Measurements from ENCODE around the gene SRP54. TPM values are rescaled to one million over a fixed set of nuclear protein-coding genes. Genes with fewer than 3 reads are reported as not detected.
A peak's percentile ranks its signal among the peaks of the same experiment; 100 is the strongest.

SRP54 gene
- total and polyA plus RNA-seq, 2 of the 8 experiments (the other 6 are each of a cell fraction or from before 2014, with no cell fraction given): 19.7 to 60.0 TPM

- Histone ChIP-seq H3K4ac (replicated peaks; ENCODE audit: insufficient read length, low read depth, low read length) (no peak overlapping the region), H2AFZ (ENCODE audit: low read length) (no peak overlapping the region), H3K23ac (ENCODE audit: insufficient read length) (no peak overlapping the region), H3K36me3 (ENCODE audit: control insufficient read depth in 2 of 4, insufficient read depth in 4 of 4, low read length in 3 of 4) (no peaks in the 10 kb centered on the region), H3K14ac (ENCODE audit: insufficient read length) (no peak overlapping the region), H2BK5ac (ENCODE audit: low read depth, low read length) (no peak overlapping the region), H2BK15ac (ENCODE audit: low read length) (no peak overlapping the region), H3K27me3 (replicated peaks in 1 of 4; ENCODE audit: control insufficient read depth in 3 of 4, extremely low read depth in 1 of 4, insufficient read depth in 3 of 4, low read length in 3 of 4) (no peaks in the 10 kb centered on the region), H3K9ac (replicated peaks in 1 of 4; ENCODE audit: extremely low read depth in 1 of 4, low read depth in 3 of 4, low read length in 3 of 4) (no peak overlapping the region), H3K18ac (ENCODE audit: extremely low read depth, low read length) (no peak overlapping the region), H3K79me2 (ENCODE audit: control insufficient read depth in 1 of 2, insufficient read depth in 2 of 2, low read length in 2 of 2) (no peaks in the 10 kb centered on the region), H3K4me3 (ENCODE audit: extremely low read depth in 1 of 4, insufficient read depth in 2 of 4, low read depth in 3 of 4, low read length in 4 of 4) (no peak overlapping the region), H2BK120ac (replicated peaks; ENCODE audit: low read depth, low read length) (no peak overlapping the region), H4K5ac (ENCODE audit: insufficient read length, low read depth, low read length) (no peak overlapping the region), H4K8ac (ENCODE audit: extremely low read depth, insufficient read depth, low read length) (no peak overlapping the region), H2BK12ac (ENCODE audit: low read depth, low read length) (no peak overlapping the region), H3K9me3 (ENCODE audit: insufficient read depth in 2 of 2, low read depth in 1 of 2, low read length in 1 of 2) (no peaks in the 10 kb centered on the region), H3K23me2 (ENCODE audit: low read depth, low read length) (no peaks in the 10 kb centered on the region), H4K20me1 (replicated peaks in 1 of 2; ENCODE audit: control insufficient read depth in 1 of 2, insufficient read depth in 2 of 2, low read length in 2 of 2) (no peaks in the 10 kb centered on the region), H2AK5ac (ENCODE audit: low read depth, low read length) (no peak overlapping the region), H4K91ac (replicated peaks; ENCODE audit: insufficient read length, low read length) (no peak overlapping the region), H3K4me1 (replicated peaks in 1 of 4; ENCODE audit: control insufficient read depth in 3 of 4, insufficient read depth in 4 of 4, low read length in 3 of 4) (no peaks in the 10 kb centered on the region), H2BK20ac (ENCODE audit: low read length) (no peak overlapping the region), H3K27ac (ENCODE audit: low read depth, low read length) (no peak overlapping the region), H3K79me1 (ENCODE audit: low read depth, low read length) (no peaks in the 10 kb centered on the region), H3K4me2 (ENCODE audit: insufficient read depth in 1 of 2, low read depth in 2 of 2, low read length in 2 of 2) (no peak overlapping the region), H3K56ac (replicated peaks; ENCODE audit: insufficient read length, low read depth, low read length) (no peak overlapping the region)
- no peak for TF ChIP-seq SUZ12 (IDR thresholded peaks at IDR 0.05; ENCODE audit: low read length)
- TF ChIP-seq MAFK (IDR thresholded peaks at IDR 0.05; ENCODE audit: low read depth, low read length): no peak
- no peak for TF ChIP-seq RXRA (IDR thresholded peaks at IDR 0.05; ENCODE audit: insufficient read depth, low read depth, low read length)
- no peak for TF ChIP-seq FOSL1 (IDR thresholded peaks at IDR 0.05; ENCODE audit: insufficient read depth, low read depth, low read length)
- no peak for TF ChIP-seq NANOG (IDR thresholded peaks at IDR 0.05; ENCODE audit: insufficient read depth, low read depth, low read length, poor library complexity, severe bottlenecking)
- ChIA-PET CTCF (ENCODE audit: partially characterized antibody) (interaction anchor here (0.6 kb wide), 1 partner anchor 278 kb away, joined by 4 read pairs; no protein-coding TSS in a partner anchor), POLR2A (ENCODE audit: partially characterized antibody) (no interaction called here)
- FAIRE-seq (no peak), DNase-seq (ENCODE audit: low read depth in 1 of 2, low spot score in 2 of 2) (peak in 1 of 2 experiments; percentile 33)
- WGBS, 2 experiments (ENCODE audit: extremely low coverage in 1 of 2, insufficient coverage in 1 of 2, insufficient read length in 1 of 2, insufficient replicate concordance in 2 of 2, low coverage in 1 of 2, low lambda C conversion rate in 2 of 2, missing lambda C conversion rate in 1 of 2): 91% methylated on average over 6 of the region's 6 CpGs; no CpG with 5 or more reads in 1 of the 2 experiments
Measured at GRCh38 chr14:34937442-34937841, 45.4 kb upstream of the SRP54 start.

Measured in H1 (cell line).